ENCODE measurements around the gene EXT2.

- TF ChIP-seq CTCF (conservative IDR thresholded peaks at IDR 0.05; ENCODE audit: low read depth in 2 of 2): no peak
- TF ChIP-seq EZH2 (IDR thresholded peaks at IDR 0.05; ENCODE audit: low read depth, unreplicated experiment): no peak
- no peak for TF ChIP-seq POLR2AphosphoS5 (IDR thresholded peaks at IDR 0.05; ENCODE audit: low read depth)
- TF ChIP-seq CREB1 (CRISPR knock-in tag; IDR thresholded peaks at IDR 0.05; ENCODE audit: low read depth): no peak
- no peak for TF ChIP-seq EZH2phosphoT487 (IDR thresholded peaks at IDR 0.05; ENCODE audit: unreplicated experiment)
- TF ChIP-seq REST (IDR thresholded peaks at IDR 0.05; ENCODE audit: unreplicated experiment): no peak
- TF ChIP-seq ZNF114 (CRISPR knock-in tag; IDR thresholded peaks at IDR 0.05): no peak
- TF ChIP-seq NANOG (IDR thresholded peaks at IDR 0.05; ENCODE audit: borderline replicate concordance): no peak
- TF ChIP-seq JUNB (IDR thresholded peaks at IDR 0.05; ENCODE audit: unreplicated experiment): no peak
- no peak for TF ChIP-seq STAT1 (IDR thresholded peaks at IDR 0.05; ENCODE audit: unreplicated experiment)
- TF ChIP-seq ZNF331 (CRISPR knock-in tag; IDR thresholded peaks at IDR 0.05; ENCODE audit: low read depth): no peak
These were observed 11.6 kb upstream of the EXT2 start for GRCh38 chr11:44083906-44084305.
